ENCODE measurements around the gene F13A1.

- TF ChIP-seq CTCF (optimal IDR thresholded peaks at IDR 0.05 in 1 of 3, IDR thresholded peaks at IDR 0.05 in 1 of 3, conservative IDR thresholded peaks at IDR 0.05 in 1 of 3; ENCODE audit: extremely low read depth in 1 of 3, insufficient read depth in 2 of 3, low read length in 3 of 3) = no peak
- TF ChIP-seq EZH2 (IDR thresholded peaks at IDR 0.05; ENCODE audit: low read length) = no peak
These were observed 43.0 kb downstream of the F13A1 start for GRCh38 chr6:6277413-6277812.

All from keratinocyte (primary cell).